GM18502 (cell line): ENCODE measurements around the gene TKTL1.
"Not testable (repeated sequence)": the region's sequence is repeated elsewhere in the genome, so short reads cannot be mapped to it uniquely, and the experiment has no call there.

Experiments used
- ATAC-seq: cut with Tn5 transposase; IDR thresholded peaks from one replicate; pipeline ENCODE4 v1.9.1; 2021; ENCODE audit warnings: mild to moderate bottlenecking; ENCODE audit not compliant: unreplicated experiment, poor library complexity

TKTL1 gene

GRCh38 chrX:154295664-154296310, at the start of gene TKTL1:
Gene TKTL1 (plus strand): TSS chrX:154295795. CDS start chrX:154295860, 65 bp downstream.
- no peak for ATAC-seq

GRCh38 chrX:154247377-154248045, 48.1 kb upstream of the TKTL1 start:
- peak; percentile 79 for ATAC-seq

- not testable (repeated sequence) for ATAC-seq
These were observed 47.5 kb upstream of the TKTL1 start for GRCh38 chrX:154248076-154248475.

GRCh38 chrX:154257282-154257681, 38.3 kb upstream of the TKTL1 start, which contains the start of gene OPN1MW3:
Gene OPN1MW3 (plus strand): TSS chrX:154257582. CDS start chrX:154257620, 38 bp downstream.
- not testable (repeated sequence) for ATAC-seq

- ATAC-seq: not testable (repeated sequence)
These were observed 36.9 kb upstream of the TKTL1 start for GRCh38 chrX:154258711-154259110.

- ATAC-seq: not testable (repeated sequence)
These were observed 32.5 kb upstream of the TKTL1 start for GRCh38 chrX:154263072-154263471.

GRCh38 chrX:154269245-154269644, 26.4 kb upstream of the TKTL1 start:
- ATAC-seq: not testable (repeated sequence)

- ATAC-seq: peak; percentile 60
These were observed 10.9 kb upstream of the TKTL1 start for GRCh38 chrX:154284489-154285338.

- not testable (repeated sequence) for ATAC-seq
These were observed 9.2 kb upstream of the TKTL1 start for GRCh38 chrX:154286406-154286805.

- no peak for ATAC-seq
These were observed 612 bp upstream of the TKTL1 start, which contains the start of gene TEX28 for GRCh38 chrX:154294791-154295574. Gene TEX28 (minus strand): TSS chrX:154295124. CDS start chrX:154292117, 3,007 bp downstream.

- ATAC-seq: no peak
These were observed 1.1 kb downstream of the TKTL1 start for GRCh38 chrX:154296731-154297130.

GRCh38 chrX:154298312-154298711, 2.7 kb downstream of the TKTL1 start:
- no peak for ATAC-seq

- ATAC-seq: no peak
These were observed 5.2 kb downstream of the TKTL1 start for GRCh38 chrX:154300816-154301215.

GRCh38 chrX:154302998-154303397, 7.4 kb downstream of the TKTL1 start:
- ATAC-seq: not testable (repeated sequence)

- no peak for ATAC-seq
These were observed 7.9 kb downstream of the TKTL1 start for GRCh38 chrX:154303476-154303875.

- no peak for ATAC-seq
These were observed 9.3 kb downstream of the TKTL1 start for GRCh38 chrX:154304846-154305245.

- no peak for ATAC-seq
These were observed 10.1 kb downstream of the TKTL1 start for GRCh38 chrX:154305541-154306205.

- ATAC-seq: no peak
These were observed 11.6 kb downstream of the TKTL1 start for GRCh38 chrX:154307202-154307601.
